K562 (cell line): ENCODE results near the gene ZNF740.

Experiments used
- CHD4 ChIP-seq: fragments of 200-600 bp; sonication (generic); IDR thresholded peaks from 3 replicates; pipeline ENCODE4 v1.6.1; 2012; ENCODE audit warnings: low read depth, mild to moderate bottlenecking, mixed read lengths, low read length, inconsistent platforms; ENCODE audit not compliant: insufficient read depth, insufficient replicate concordance, poor library complexity, severe bottlenecking
- RCOR1 ChIP-seq, 2 experiments: IDR thresholded peaks; 2 replicates each; pipeline ENCODE4 v1.6.1; 2012; ENCODE audit warnings: low read depth in 2 of 2, low read length in 2 of 2, borderline replicate concordance in 1 of 2, improper control_type of control experiment in 1 of 2
- SOX6 ChIP-seq: fragments of 450-650 bp; IDR thresholded peaks from 2 replicates; pipeline ENCODE4 v1.6.1; 2014; ENCODE audit warnings: mild to moderate bottlenecking
- TARDBP ChIP-seq: fragments of 450-650 bp; IDR thresholded peaks from 2 replicates; pipeline ENCODE4 v1.6.1; 2016
- TF ChIP-seq, protein P1 (sequence below), 2 experiments: IDR thresholded peaks; 2 replicates each; pipeline ENCODE4 v1.6.1; 2011; ENCODE audit warnings: borderline replicate concordance in 1 of 2, control low read depth in 1 of 2, low read depth in 1 of 2, low read length in 1 of 2, mild to moderate bottlenecking in 1 of 2, mixed read lengths in 1 of 2, moderate library complexity in 1 of 2; ENCODE audit not compliant: insufficient read depth in 1 of 2, insufficient read length in 1 of 2, poor library complexity in 1 of 2, severe bottlenecking in 1 of 2; ENCODE audit errors: extremely low read depth in 1 of 2

DNA sequence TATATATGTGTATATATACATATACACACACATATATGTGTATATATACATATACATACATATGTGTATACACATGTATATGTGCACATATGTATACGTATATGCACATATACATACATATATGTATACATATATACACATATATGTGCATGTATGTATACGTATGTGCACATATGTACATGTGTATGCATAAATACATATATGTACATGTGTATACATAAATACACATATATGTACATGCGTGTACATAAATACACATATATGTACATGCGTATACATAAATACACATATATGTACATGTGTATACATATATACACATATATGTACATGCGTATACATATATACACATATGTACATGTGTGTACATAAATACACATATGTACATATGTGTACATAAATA is 33.3 kb upstream of the ZNF740 start:
- no peak for TF ChIP-seq SOX6
- no peak for TF ChIP-seq RCOR1 (IDR thresholded peaks at IDR 0.05; ENCODE audit: borderline replicate concordance in 1 of 2, low read depth in 2 of 2, low read length in 2 of 2)
- TF ChIP-seq, protein P1, sequence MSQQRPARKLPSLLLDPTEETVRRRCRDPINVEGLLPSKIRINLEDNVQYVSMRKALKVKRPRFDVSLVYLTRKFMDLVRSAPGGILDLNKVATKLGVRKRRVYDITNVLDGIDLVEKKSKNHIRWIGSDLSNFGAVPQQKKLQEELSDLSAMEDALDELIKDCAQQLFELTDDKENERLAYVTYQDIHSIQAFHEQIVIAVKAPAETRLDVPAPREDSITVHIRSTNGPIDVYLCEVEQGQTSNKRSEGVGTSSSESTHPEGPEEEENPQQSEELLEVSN (IDR thresholded peaks at IDR 0.05; ENCODE audit: borderline replicate concordance in 1 of 2, extremely low read depth in 1 of 2, insufficient read depth in 1 of 2, insufficient read length in 1 of 2, low read depth in 1 of 2, low read length in 1 of 2, poor library complexity in 1 of 2, severe bottlenecking in 1 of 2), result no peak
- no peak for TF ChIP-seq TARDBP
- no peak for TF ChIP-seq CHD4
